OCI-LY1 (cell line): ENCODE data around the gene PSMB10.

Source experiments
- H2AFZ ChIP-seq: fragments of 200-600 bp; sonication (generic), shearing (Covaris generic); 2 replicates; pipeline ENCODE4 v1.6.0; 2014; ENCODE audit warnings: antibody characterized with exemption, mild to moderate bottlenecking, low read length
- H3F3A ChIP-seq: fragments of 200-600 bp; sonication (generic), shearing (Covaris generic); 2 replicates; pipeline ENCODE4 v1.6.0; 2014; ENCODE audit warnings: mild to moderate bottlenecking, antibody characterized with exemption, low read length, moderate library complexity; ENCODE audit not compliant: insufficient read depth
- H3K27ac ChIP-seq: fragments of 200-600 bp; sonication (generic); 2 replicates; pipeline ENCODE4 v1.5.1; 2014; ENCODE audit warnings: low read length, mixed run types, mild to moderate bottlenecking, low read depth; ENCODE audit not compliant: poor library complexity, severe bottlenecking
- H3K27me3 ChIP-seq: fragments of 200-600 bp; sonication (generic); 2 replicates; pipeline ENCODE4 v1.6.0; 2014; ENCODE audit warnings: antibody characterized with exemption, mild to moderate bottlenecking, low read length, moderate library complexity; ENCODE audit not compliant: insufficient read depth
- H3K36me3 ChIP-seq: fragments of 200-600 bp; sonication (generic); 2 replicates; pipeline ENCODE4 v1.6.1; 2014; ENCODE audit warnings: mild to moderate bottlenecking, antibody characterized with exemption, low read length, moderate library complexity, mixed read lengths; ENCODE audit not compliant: insufficient read depth
- H3K4me1 ChIP-seq: fragments of 200-600 bp; sonication (generic); 2 replicates; pipeline ENCODE4 v1.5.1; 2014; ENCODE audit warnings: mild to moderate bottlenecking, low read length, moderate library complexity; ENCODE audit not compliant: insufficient read depth, severe bottlenecking
- H3K4me2 ChIP-seq: fragments of 200-600 bp; sonication (generic), shearing (Covaris generic); 2 replicates; pipeline ENCODE4 v1.6.1; 2014; ENCODE audit warnings: low read length
- H3K4me3 ChIP-seq: fragments of 200-600 bp; sonication (generic); 2 replicates; pipeline ENCODE4 v1.5.1; 2014; ENCODE audit warnings: low read length, low read depth, mild to moderate bottlenecking, mixed read lengths; ENCODE audit not compliant: poor library complexity, severe bottlenecking
- H3K79me2 ChIP-seq: fragments of 200-600 bp; shearing (Covaris generic); 2 replicates; pipeline ENCODE4 v1.6.1; 2016; ENCODE audit warnings: mixed run types, low read length, mixed read lengths; ENCODE audit not compliant: insufficient read depth
- H3K9ac ChIP-seq: fragments of 200-600 bp; sonication (generic), shearing (Covaris generic); 2 replicates; pipeline ENCODE4 v1.6.1; 2014; ENCODE audit warnings: mild to moderate bottlenecking, low read length, mixed read lengths
- H3K9me2 ChIP-seq: fragments of 200-600 bp; sonication (generic), shearing (Covaris generic); 2 replicates; pipeline ENCODE4 v1.6.1; 2014; ENCODE audit warnings: low read depth, mild to moderate bottlenecking, low read length, mixed read lengths
- H3K9me3 ChIP-seq: fragments of 200-600 bp; shearing (Covaris generic); 2 replicates; pipeline ENCODE4 v1.6.1; 2014; ENCODE audit warnings: low read length, mixed read lengths
- H4K20me1 ChIP-seq: fragments of 200-600 bp; sonication (generic), shearing (Covaris generic); 2 replicates; pipeline ENCODE4 v1.6.0; 2016; ENCODE audit warnings: mild to moderate bottlenecking, low read length; ENCODE audit not compliant: insufficient read depth
- EZH2 ChIP-seq: fragments of 200-600 bp; sonication (generic), shearing (Covaris generic); IDR thresholded peaks from 2 replicates; pipeline ENCODE4 v1.8.0; 2017; ENCODE audit warnings: borderline replicate concordance, mixed run types, mild to moderate bottlenecking, antibody characterized with exemption, low read length, moderate library complexity, mixed read lengths
- TF ChIP-seq, protein P1 (sequence below): fragments of 200-600 bp; sonication (generic), shearing (Covaris generic); IDR thresholded peaks from 2 replicates; pipeline ENCODE4 v1.5.1; 2017; ENCODE audit warnings: mild to moderate bottlenecking, antibody characterized with exemption, low read length, moderate library complexity, mixed read lengths

The PSMB10 gene

DNA sequence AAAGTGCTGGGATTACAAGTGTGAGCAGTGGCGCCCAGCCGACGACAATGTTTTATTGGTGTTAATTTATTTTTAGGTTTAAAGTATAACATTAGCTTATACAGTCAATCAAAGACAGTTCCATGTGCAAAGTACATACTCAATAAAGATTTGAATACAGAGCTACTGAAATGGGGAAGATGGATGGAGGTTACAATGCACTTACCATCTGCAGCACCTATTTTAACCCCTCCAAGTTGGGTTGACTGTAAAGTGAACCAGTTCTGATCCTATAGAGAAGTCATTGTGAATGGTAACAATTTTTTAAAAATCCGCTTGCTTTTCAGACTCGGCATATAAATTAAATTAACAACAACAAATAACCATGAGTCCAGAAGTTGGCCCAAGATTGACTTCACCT, 44.3 kb downstream of the PSMB10 start:
- TF ChIP-seq EZH2: no peak
- TF ChIP-seq, protein P1, sequence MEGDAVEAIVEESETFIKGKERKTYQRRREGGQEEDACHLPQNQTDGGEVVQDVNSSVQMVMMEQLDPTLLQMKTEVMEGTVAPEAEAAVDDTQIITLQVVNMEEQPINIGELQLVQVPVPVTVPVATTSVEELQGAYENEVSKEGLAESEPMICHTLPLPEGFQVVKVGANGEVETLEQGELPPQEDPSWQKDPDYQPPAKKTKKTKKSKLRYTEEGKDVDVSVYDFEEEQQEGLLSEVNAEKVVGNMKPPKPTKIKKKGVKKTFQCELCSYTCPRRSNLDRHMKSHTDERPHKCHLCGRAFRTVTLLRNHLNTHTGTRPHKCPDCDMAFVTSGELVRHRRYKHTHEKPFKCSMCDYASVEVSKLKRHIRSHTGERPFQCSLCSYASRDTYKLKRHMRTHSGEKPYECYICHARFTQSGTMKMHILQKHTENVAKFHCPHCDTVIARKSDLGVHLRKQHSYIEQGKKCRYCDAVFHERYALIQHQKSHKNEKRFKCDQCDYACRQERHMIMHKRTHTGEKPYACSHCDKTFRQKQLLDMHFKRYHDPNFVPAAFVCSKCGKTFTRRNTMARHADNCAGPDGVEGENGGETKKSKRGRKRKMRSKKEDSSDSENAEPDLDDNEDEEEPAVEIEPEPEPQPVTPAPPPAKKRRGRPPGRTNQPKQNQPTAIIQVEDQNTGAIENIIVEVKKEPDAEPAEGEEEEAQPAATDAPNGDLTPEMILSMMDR: no peak
- Histone ChIP-seq H2AFZ (no peak overlapping the region), H3K79me2 (peaks cover 18% of the 10 kb centered on the region), H3K9me2 (no peaks in the 10 kb centered on the region), H3K4me1 (peaks cover 19% of the 10 kb centered on the region), H3K36me3 (no peaks in the 10 kb centered on the region), H3K4me3 (peak overlapping the region; percentile 61), H3F3A (no peaks in the 10 kb centered on the region), H3K4me2 (peak overlapping the region; percentile 78), H3K27me3 (no peaks in the 10 kb centered on the region), H3K9me3 (no peaks in the 10 kb centered on the region), H3K9ac (peak overlapping the region; percentile 66), H3K27ac (no peak overlapping the region), H4K20me1 (no peaks in the 10 kb centered on the region)

- Histone ChIP-seq H3K27me3 (no peaks in the 10 kb centered on the region), H3K9ac (no peak overlapping the region), H3K79me2 (no peaks in the 10 kb centered on the region), H3K4me2 (no peak overlapping the region), H2AFZ (no peak overlapping the region), H3F3A (no peaks in the 10 kb centered on the region), H3K9me2 (no peaks in the 10 kb centered on the region), H3K27ac (no peak overlapping the region), H4K20me1 (no peaks in the 10 kb centered on the region), H3K4me3 (no peak overlapping the region), H3K4me1 (peaks cover 6% of the 10 kb centered on the region), H3K36me3 (peaks cover 32% of the 10 kb centered on the region; the same call in 1 of the 2 replicates), H3K9me3 (no peaks in the 10 kb centered on the region)
- TF ChIP-seq, protein P1: no peak
- TF ChIP-seq EZH2: no peak
These were observed 48.3 kb downstream of the PSMB10 start for GRCh38 chr16:67888331-67888730.

- no peaks in the 10 kb centered on the region for H3F3A ChIP-seq
- no peaks in the 10 kb centered on the region for H3K4me1 ChIP-seq
- no peak overlapping the region for H3K9ac ChIP-seq
- no peak overlapping the region for H3K4me2 ChIP-seq
- H2AFZ ChIP-seq: no peak overlapping the region
- H3K27ac ChIP-seq: no peak overlapping the region
- TF ChIP-seq EZH2: no peak
- TF ChIP-seq, protein P1: no peak
- no peak overlapping the region for H3K4me3 ChIP-seq
- no peaks in the 10 kb centered on the region for H4K20me1 ChIP-seq
- no peaks in the 10 kb centered on the region for H3K79me2 ChIP-seq
- no peaks in the 10 kb centered on the region for H3K27me3 ChIP-seq
- no peaks in the 10 kb centered on the region for H3K9me2 ChIP-seq
- H3K36me3 ChIP-seq: peaks cover 51% of the 10 kb centered on the region
- no peaks in the 10 kb centered on the region for H3K9me3 ChIP-seq
These were observed 50.3 kb downstream of the PSMB10 start for GRCh38 chr16:67886387-67886786.
